Measurements from ENCODE around the gene KCNJ14. TPM values are rescaled to one million over a fixed set of nuclear protein-coding genes. Genes with fewer than 3 reads are reported as not detected.

KCNJ14 gene
- polyA plus RNA-seq, 1 donor = 0.70 TPM

- no peaks in the 10 kb centered on the region for H3K4me1 ChIP-seq (ENCODE audit: control insufficient read depth, insufficient read depth, low read length)
- H3K36me3 ChIP-seq (ENCODE audit: control insufficient read depth, insufficient read depth, low read length) = no peaks in the 10 kb centered on the region
- peaks cover 34% of the 10 kb centered on the region for H3K27me3 ChIP-seq (ENCODE audit: control insufficient read depth, insufficient read depth, low read length)
- H3K27ac ChIP-seq (ENCODE audit: low read length) = no peak overlapping the region
- no peak for DNase-seq
- WGBS (ENCODE audit: insufficient coverage, low lambda C conversion rate) = no CpG with 5 or more reads among the region's 7 CpGs
- no peak overlapping the region for H3K4me3 ChIP-seq (ENCODE audit: low read length)
- H3K9me3 ChIP-seq (ENCODE audit: control insufficient read depth, low read depth, low read length) = no peaks in the 10 kb centered on the region
Measured at GRCh38 chr19:48507911-48508439, 52.6 kb downstream of the KCNJ14 start.

DNA sequence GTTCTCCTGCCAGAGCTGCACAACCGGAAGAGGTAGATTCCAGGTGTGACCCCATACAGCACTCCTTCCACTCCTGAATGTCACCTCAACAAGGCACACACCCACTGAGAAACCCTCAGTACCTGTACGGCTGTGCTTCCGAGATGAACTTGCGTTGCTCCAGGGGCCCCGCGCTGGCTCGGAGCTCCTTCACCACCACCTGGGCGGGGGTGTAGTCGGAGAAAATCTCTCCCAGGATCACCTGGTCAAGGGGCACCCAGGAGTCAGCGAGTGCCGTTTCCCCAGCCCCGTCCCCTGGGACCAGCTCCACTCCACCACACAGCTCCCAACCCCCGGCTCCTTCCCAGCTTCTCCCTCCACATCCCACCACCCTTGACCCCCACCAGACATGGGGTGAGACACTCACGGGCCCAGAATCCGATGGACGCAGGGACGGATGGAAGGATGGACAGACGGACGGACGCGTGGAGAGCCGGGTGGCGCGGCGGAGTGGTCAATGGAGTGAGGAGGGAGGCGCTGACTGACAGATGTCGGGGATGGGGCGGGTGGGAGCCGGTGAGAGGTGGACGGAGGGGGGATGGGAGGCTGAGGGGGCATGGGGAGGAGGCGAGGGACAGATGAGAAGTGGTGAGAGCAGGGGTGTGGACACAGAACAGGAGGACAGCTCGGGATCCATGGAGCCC is 53.5 kb downstream of the KCNJ14 start:
- Histone ChIP-seq H3K27me3 (ENCODE audit: control insufficient read depth, insufficient read depth, low read length) (peaks cover 41% of the 10 kb centered on the region), H3K4me1 (ENCODE audit: control insufficient read depth, insufficient read depth, low read length) (peaks cover 5% of the 10 kb centered on the region), H3K27ac (ENCODE audit: low read length) (no peak overlapping the region), H3K36me3 (ENCODE audit: control insufficient read depth, insufficient read depth, low read length) (no peaks in the 10 kb centered on the region), H3K4me3 (ENCODE audit: low read length) (no peak overlapping the region), H3K9me3 (ENCODE audit: control insufficient read depth, low read depth, low read length) (peaks cover 4% of the 10 kb centered on the region)
- WGBS (ENCODE audit: insufficient coverage, low lambda C conversion rate) = 78% methylated on average over 7 of the region's 32 CpGs
- DNase-seq = no peak

GRCh38 chr19:48509467-48510194 is 54.3 kb downstream of the KCNJ14 start:
- H3K27ac ChIP-seq (ENCODE audit: low read length) = no peak overlapping the region
- WGBS (ENCODE audit: insufficient coverage, low lambda C conversion rate) = no CpG with 5 or more reads among the region's 12 CpGs

GRCh38 chr19:48510421-48511268 is 55.3 kb downstream of the KCNJ14 start:
- Histone ChIP-seq H3K4me1 (ENCODE audit: control insufficient read depth, insufficient read depth, low read length) (peaks cover 5% of the 10 kb centered on the region), H3K9me3 (ENCODE audit: control insufficient read depth, low read depth, low read length) (peaks cover 4% of the 10 kb centered on the region), H3K27me3 (ENCODE audit: control insufficient read depth, insufficient read depth, low read length) (peaks cover 41% of the 10 kb centered on the region), H3K36me3 (ENCODE audit: control insufficient read depth, insufficient read depth, low read length) (no peaks in the 10 kb centered on the region), H3K4me3 (ENCODE audit: low read length) (peak overlapping the region; percentile 17), H3K27ac (ENCODE audit: low read length) (no peak overlapping the region)
- no peak for DNase-seq
- WGBS (ENCODE audit: insufficient coverage, low lambda C conversion rate) = no CpG with 5 or more reads among the region's 24 CpGs

More at GRCh38 chr19:48509467-48510194, 54.3 kb downstream of the KCNJ14 start:
- H3K4me1 ChIP-seq (ENCODE audit: control insufficient read depth, insufficient read depth, low read length) = peaks cover 5% of the 10 kb centered on the region
- H3K27me3 ChIP-seq (ENCODE audit: control insufficient read depth, insufficient read depth, low read length) = peaks cover 41% of the 10 kb centered on the region
- H3K4me3 ChIP-seq (ENCODE audit: low read length) = no peak overlapping the region
- H3K36me3 ChIP-seq (ENCODE audit: control insufficient read depth, insufficient read depth, low read length) = no peaks in the 10 kb centered on the region
- H3K9me3 ChIP-seq (ENCODE audit: control insufficient read depth, low read depth, low read length) = peaks cover 4% of the 10 kb centered on the region
- DNase-seq = no peak

GRCh38 chr19:48511321-48511731 is 56.0 kb downstream of the KCNJ14 start:
- no peak overlapping the region for H3K4me3 ChIP-seq (ENCODE audit: low read length)
- peaks cover 41% of the 10 kb centered on the region for H3K27me3 ChIP-seq (ENCODE audit: control insufficient read depth, insufficient read depth, low read length)
- no CpG with 5 or more reads among the region's 32 CpGs for WGBS (ENCODE audit: insufficient coverage, low lambda C conversion rate)
- H3K27ac ChIP-seq (ENCODE audit: low read length) = no peak overlapping the region
- H3K36me3 ChIP-seq (ENCODE audit: control insufficient read depth, insufficient read depth, low read length) = no peaks in the 10 kb centered on the region
- no peak for DNase-seq
- H3K9me3 ChIP-seq (ENCODE audit: control insufficient read depth, low read depth, low read length) = peaks cover 4% of the 10 kb centered on the region
- peaks cover 5% of the 10 kb centered on the region for H3K4me1 ChIP-seq (ENCODE audit: control insufficient read depth, insufficient read depth, low read length)

DNA sequence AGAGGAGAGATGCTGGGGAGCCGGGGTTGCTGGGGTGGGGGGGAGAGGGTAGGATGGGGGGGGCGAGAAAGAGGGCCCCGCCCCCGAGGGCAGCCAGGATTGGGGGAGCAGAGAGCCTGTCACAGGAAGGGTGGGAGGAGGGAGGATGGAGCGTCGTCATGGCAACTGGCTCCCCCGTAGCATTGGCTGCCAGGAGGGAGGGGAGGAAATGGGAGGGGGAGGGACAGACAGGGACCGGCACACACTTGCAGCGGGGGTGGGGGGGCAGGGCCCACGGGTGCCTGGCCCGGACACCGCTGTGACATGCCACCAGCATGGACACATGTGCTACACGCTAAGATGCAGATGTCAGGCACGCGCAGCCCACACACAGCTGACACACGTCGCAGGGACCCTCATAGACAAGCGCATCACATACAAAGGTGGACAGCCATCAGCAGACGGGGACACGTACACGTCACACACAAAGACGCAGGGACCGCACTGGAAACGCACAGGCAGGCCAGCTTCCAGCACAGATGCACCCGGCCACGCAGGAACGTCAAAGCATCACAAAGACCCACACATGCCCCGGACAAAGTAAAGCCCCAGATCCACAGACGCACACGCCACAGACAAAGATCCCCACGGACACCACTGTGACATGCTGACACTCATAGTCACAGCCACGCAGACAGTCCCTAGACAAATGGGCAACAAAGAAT is 56.6 kb downstream of the KCNJ14 start, which contains the start of gene LMTK3:
TSS of gene LMTK3 (minus strand) at position 36 of the 704 bp plus-strand sequence. CDS start 259 bp downstream, outside the sequence.
- Histone ChIP-seq H3K27me3 (ENCODE audit: control insufficient read depth, insufficient read depth, low read length) (peaks cover 41% of the 10 kb centered on the region), H3K36me3 (ENCODE audit: control insufficient read depth, insufficient read depth, low read length) (no peaks in the 10 kb centered on the region), H3K4me3 (ENCODE audit: low read length) (peak within 1 kb of the TSS; percentile 17), H3K9me3 (ENCODE audit: control insufficient read depth, low read depth, low read length) (peaks cover 4% of the 10 kb centered on the region), H3K27ac (ENCODE audit: low read length) (no peak within 1 kb of the TSS), H3K4me1 (ENCODE audit: control insufficient read depth, insufficient read depth, low read length) (peaks cover 5% of the 10 kb centered on the region)
- DNase-seq = peak in 1 of 2 donors; percentile 24
- no CpG with 5 or more reads among the region's 32 CpGs for WGBS (ENCODE audit: insufficient coverage, low lambda C conversion rate)

GRCh38 chr19:48512504-48513288 is 57.3 kb downstream of the KCNJ14 start:
- no CpG with 5 or more reads among the region's 19 CpGs for WGBS (ENCODE audit: insufficient coverage, low lambda C conversion rate)
- Histone ChIP-seq H3K4me3 (ENCODE audit: low read length) (peak overlapping the region; percentile 69), H3K4me1 (ENCODE audit: control insufficient read depth, insufficient read depth, low read length) (peaks cover 5% of the 10 kb centered on the region), H3K9me3 (ENCODE audit: control insufficient read depth, low read depth, low read length) (peaks cover 4% of the 10 kb centered on the region), H3K27ac (ENCODE audit: low read length) (no peak overlapping the region), H3K27me3 (ENCODE audit: control insufficient read depth, insufficient read depth, low read length) (peaks cover 41% of the 10 kb centered on the region), H3K36me3 (ENCODE audit: control insufficient read depth, insufficient read depth, low read length) (no peaks in the 10 kb centered on the region)
- no peak for DNase-seq

- H3K9me3 ChIP-seq (ENCODE audit: control insufficient read depth, low read depth, low read length) = peaks cover 4% of the 10 kb centered on the region
- peaks cover 5% of the 10 kb centered on the region for H3K4me1 ChIP-seq (ENCODE audit: control insufficient read depth, insufficient read depth, low read length)
- H3K4me3 ChIP-seq (ENCODE audit: low read length) = peak overlapping the region; percentile 69
- no peaks in the 10 kb centered on the region for H3K36me3 ChIP-seq (ENCODE audit: control insufficient read depth, insufficient read depth, low read length)
- H3K27me3 ChIP-seq (ENCODE audit: control insufficient read depth, insufficient read depth, low read length) = peaks cover 41% of the 10 kb centered on the region
- H3K27ac ChIP-seq (ENCODE audit: low read length) = no peak overlapping the region
- peak; percentile 50 to 66 for DNase-seq
- WGBS (ENCODE audit: insufficient coverage, low lambda C conversion rate) = no CpG with 5 or more reads among the region's 54 CpGs
Measured at GRCh38 chr19:48513289-48514122, 58.1 kb downstream of the KCNJ14 start.

DNA sequence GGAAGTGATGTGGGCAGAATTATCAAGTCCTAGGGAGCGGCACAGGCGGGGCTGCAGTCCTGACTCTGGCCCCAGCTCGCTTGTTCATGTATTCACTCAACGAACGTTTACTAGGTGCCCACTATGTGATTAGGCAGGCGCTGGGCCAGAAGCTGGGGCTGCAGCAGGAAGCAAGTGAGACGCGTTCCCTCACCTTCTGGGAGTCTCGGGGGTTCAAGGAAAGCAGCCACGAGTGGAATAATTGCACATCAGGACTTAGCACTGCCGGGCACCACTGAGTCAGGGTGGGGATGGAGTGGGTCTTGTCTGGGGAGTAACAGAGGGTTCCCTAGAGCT is 58.7 kb downstream of the KCNJ14 start:
- no peak overlapping the region for H3K4me3 ChIP-seq (ENCODE audit: low read length)
- H3K4me1 ChIP-seq (ENCODE audit: control insufficient read depth, insufficient read depth, low read length) = peaks cover 5% of the 10 kb centered on the region
- H3K27ac ChIP-seq (ENCODE audit: low read length) = no peak overlapping the region
- DNase-seq = no peak
- peaks cover 41% of the 10 kb centered on the region for H3K27me3 ChIP-seq (ENCODE audit: control insufficient read depth, insufficient read depth, low read length)
- WGBS (ENCODE audit: insufficient coverage, low lambda C conversion rate) = no CpG with 5 or more reads among the region's 11 CpGs
- H3K36me3 ChIP-seq (ENCODE audit: control insufficient read depth, insufficient read depth, low read length) = no peaks in the 10 kb centered on the region
- H3K9me3 ChIP-seq (ENCODE audit: control insufficient read depth, low read depth, low read length) = peaks cover 4% of the 10 kb centered on the region

Data from large intestine (tissue), 3 donors.